GM12891 (cell line): ENCODE results near the gene SHC4.

Experiments used
- PAX5 ChIP-seq: IDR thresholded peaks from 2 replicates; pipeline ENCODE4 v1.6.1; 2011; ENCODE audit warnings: low read length, moderate library complexity, mild to moderate bottlenecking; ENCODE audit not compliant: insufficient read depth, severe bottlenecking
- POLR2A ChIP-seq: IDR thresholded peaks from 2 replicates; pipeline ENCODE4 v1.6.1; 2011; ENCODE audit warnings: low read depth, low read length, control low read depth
- POLR2AphosphoS5 ChIP-seq: IDR thresholded peaks from 2 replicates; pipeline ENCODE4 v1.6.1; 2011; ENCODE audit warnings: low read depth, low read length, control low read depth
- POU2F2 ChIP-seq: IDR thresholded peaks from 2 replicates; pipeline ENCODE4 v1.6.1; 2011; ENCODE audit warnings: low read depth, mild to moderate bottlenecking, control low read depth, low read length, moderate library complexity
- SPI1 ChIP-seq: IDR thresholded peaks from 2 replicates; pipeline ENCODE4 v1.6.1; 2011; ENCODE audit warnings: low read depth, low read length, control low read depth
- TAF1 ChIP-seq: IDR thresholded peaks from 2 replicates; pipeline ENCODE4 v1.6.1; 2011; ENCODE audit warnings: low read depth, low read length, control low read depth

DNA sequence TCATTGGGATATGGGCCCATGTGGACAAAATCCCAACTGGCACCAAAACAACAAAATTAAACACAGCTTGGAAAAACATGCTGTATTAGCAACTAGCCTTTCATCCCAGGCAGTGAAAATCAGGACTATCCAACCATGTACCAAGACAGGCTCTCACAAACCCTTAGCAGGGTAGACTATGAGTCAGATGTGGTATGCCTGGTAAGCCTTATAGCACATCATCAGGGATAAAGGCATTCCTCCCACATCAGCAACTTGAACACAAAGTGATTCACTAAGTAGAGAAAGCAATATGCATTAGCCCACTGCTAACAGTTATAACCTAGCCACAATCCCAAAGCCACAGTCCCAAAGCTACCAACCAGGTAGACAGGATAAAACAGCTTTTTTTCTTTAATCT, 160.9 kb downstream of the SHC4 start:
- TF ChIP-seq POLR2AphosphoS5 (no peak), POLR2A (no peak), SPI1 (no peak), TAF1 (no peak), PAX5 (no peak), POU2F2 (no peak)
